Measurements from ENCODE around the gene GJB3.
"Not testable (repeated sequence)": the region's sequence is repeated elsewhere in the genome, so short reads cannot be mapped to it uniquely, and the experiment has no call there.

The GJB3 gene

GRCh38 chr1:34786521-34787325 is 5.7 kb downstream of the GJB3 start:
- DNase-seq = peak; percentile 77

GRCh38 chr1:34787461-34788420 is 6.7 kb downstream of the GJB3 start:
- DNase-seq = peak; percentile 21

- no peak for DNase-seq
Measured at GRCh38 chr1:34790985-34791384, 10.0 kb downstream of the GJB3 start.

- no peak for DNase-seq
Measured at GRCh38 chr1:34792424-34792823, 11.4 kb downstream of the GJB3 start.

GRCh38 chr1:34792868-34793727 is 12.1 kb downstream of the GJB3 start, which contains the start of gene GJA4:
TSS of gene GJA4 (plus strand) at chr1:34792999. CDS start at chr1:34794214, 1,215 bp downstream.
- DNase-seq = no peak

GRCh38 chr1:34794001-34794789 is 13.2 kb downstream of the GJB3 start:
- no peak for DNase-seq

GRCh38 chr1:34794790-34795180 is 13.8 kb downstream of the GJB3 start:
- DNase-seq = no peak

- no peak for DNase-seq
Measured at GRCh38 chr1:34795916-34796315, 14.9 kb downstream of the GJB3 start.

- DNase-seq = no peak
Measured at GRCh38 chr1:34796990-34797389, 16.0 kb downstream of the GJB3 start.

- DNase-seq = peak; percentile 40
Measured at GRCh38 chr1:34800214-34800613, 19.2 kb downstream of the GJB3 start.

- no peak for DNase-seq
Measured at GRCh38 chr1:34803770-34804169, 22.8 kb downstream of the GJB3 start.

GRCh38 chr1:34806396-34806795 is 25.4 kb downstream of the GJB3 start:
- DNase-seq = no peak

- DNase-seq = no peak
Measured at GRCh38 chr1:34808051-34808810, 27.2 kb downstream of the GJB3 start.

GRCh38 chr1:34810781-34811180 is 29.8 kb downstream of the GJB3 start:
- not testable (repeated sequence) for DNase-seq

GRCh38 chr1:34816332-34816731 is 35.3 kb downstream of the GJB3 start:
- DNase-seq = no peak

GRCh38 chr1:34816778-34817177 is 35.8 kb downstream of the GJB3 start:
- no peak for DNase-seq

- DNase-seq = not testable (repeated sequence)
Measured at GRCh38 chr1:34818862-34819261, 37.8 kb downstream of the GJB3 start.

GRCh38 chr1:34822202-34822601 is 41.2 kb downstream of the GJB3 start:
- DNase-seq = no peak

- no peak for DNase-seq
Measured at GRCh38 chr1:34824817-34825454, 43.9 kb downstream of the GJB3 start.

GRCh38 chr1:34825455-34826091 is 44.6 kb downstream of the GJB3 start:
- no peak for DNase-seq
